ENCODE results near the gene SSR4.

The SSR4 gene

DNA sequence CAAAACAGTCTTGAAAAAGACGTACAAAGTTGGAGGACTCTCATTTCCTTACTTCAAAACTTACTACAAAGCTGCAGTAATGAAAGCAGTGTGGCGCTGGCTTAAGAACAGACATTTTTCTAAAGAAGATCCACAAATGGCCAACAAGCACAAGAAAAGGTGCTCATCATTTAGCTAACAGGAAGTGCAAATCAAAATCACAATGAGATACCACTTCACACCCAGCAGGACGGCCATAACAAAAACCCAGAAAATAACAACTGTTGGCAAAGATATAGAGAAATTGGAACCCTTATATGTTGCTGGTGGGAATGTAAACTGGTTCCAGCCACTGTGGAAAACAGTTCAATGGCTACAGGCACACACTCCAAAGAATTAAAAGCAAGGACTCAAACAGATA lies 32.5 kb downstream of the SSR4 start:
- TF ChIP-seq, protein P1, sequence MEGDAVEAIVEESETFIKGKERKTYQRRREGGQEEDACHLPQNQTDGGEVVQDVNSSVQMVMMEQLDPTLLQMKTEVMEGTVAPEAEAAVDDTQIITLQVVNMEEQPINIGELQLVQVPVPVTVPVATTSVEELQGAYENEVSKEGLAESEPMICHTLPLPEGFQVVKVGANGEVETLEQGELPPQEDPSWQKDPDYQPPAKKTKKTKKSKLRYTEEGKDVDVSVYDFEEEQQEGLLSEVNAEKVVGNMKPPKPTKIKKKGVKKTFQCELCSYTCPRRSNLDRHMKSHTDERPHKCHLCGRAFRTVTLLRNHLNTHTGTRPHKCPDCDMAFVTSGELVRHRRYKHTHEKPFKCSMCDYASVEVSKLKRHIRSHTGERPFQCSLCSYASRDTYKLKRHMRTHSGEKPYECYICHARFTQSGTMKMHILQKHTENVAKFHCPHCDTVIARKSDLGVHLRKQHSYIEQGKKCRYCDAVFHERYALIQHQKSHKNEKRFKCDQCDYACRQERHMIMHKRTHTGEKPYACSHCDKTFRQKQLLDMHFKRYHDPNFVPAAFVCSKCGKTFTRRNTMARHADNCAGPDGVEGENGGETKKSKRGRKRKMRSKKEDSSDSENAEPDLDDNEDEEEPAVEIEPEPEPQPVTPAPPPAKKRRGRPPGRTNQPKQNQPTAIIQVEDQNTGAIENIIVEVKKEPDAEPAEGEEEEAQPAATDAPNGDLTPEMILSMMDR (IDR thresholded peaks at IDR 0.05; ENCODE audit: low read length, missing control alignments): no peak
- no peak overlapping the region for H3K4me3 ChIP-seq (replicated peaks; ENCODE audit: low read depth, low read length)
- DNase-seq (ENCODE audit: low read depth): no peak

DNA sequence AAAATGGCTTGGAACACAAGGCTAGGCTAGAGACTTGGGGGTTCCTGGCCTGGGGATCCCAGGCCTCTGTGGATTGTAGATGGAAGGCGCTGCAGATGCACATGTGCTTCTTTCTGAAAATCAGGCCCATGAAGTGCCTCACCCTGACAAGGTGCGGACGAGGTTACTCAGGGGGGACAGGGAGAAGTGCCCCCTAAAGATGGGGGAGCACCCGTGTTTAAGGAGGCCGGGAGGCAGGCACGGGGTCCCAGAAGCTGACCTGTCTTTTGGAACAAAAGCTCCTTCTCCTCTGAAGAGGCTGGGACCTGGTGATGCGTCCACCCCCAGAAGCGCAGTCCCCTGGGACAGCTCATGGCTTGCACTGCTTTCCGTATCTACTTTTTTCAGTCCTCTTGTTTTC lies 33.4 kb downstream of the SSR4 start:
- no peak for DNase-seq (ENCODE audit: low read depth)
- H3K4me3 ChIP-seq (replicated peaks; ENCODE audit: low read depth, low read length): no peak overlapping the region
- TF ChIP-seq, protein P1 (IDR thresholded peaks at IDR 0.05; ENCODE audit: low read length, missing control alignments): no peak

DNA sequence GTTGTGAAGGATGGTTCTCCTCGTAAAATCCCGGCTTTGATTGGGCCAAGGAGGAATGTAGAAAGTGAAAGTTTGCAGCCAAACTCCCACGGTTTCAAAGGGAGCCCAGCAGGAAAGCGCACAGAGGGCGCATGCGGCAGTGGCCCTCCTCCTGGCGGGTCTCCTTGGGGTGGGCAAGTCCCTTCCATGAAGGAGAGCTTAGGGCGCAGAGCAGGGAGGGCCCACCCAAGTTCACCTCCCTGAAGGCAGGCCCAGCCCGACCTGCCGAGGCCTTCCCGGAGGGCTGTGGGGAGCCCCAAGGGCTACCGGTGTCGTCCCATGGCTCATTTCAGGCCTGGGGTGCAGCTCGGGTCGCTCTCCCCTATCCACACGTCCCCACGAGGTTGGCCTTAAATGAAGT lies 33.8 kb downstream of the SSR4 start:
- TF ChIP-seq, protein P1 (IDR thresholded peaks at IDR 0.05; ENCODE audit: low read length, missing control alignments): no peak
- no peak for DNase-seq (ENCODE audit: low read depth)
- no peak overlapping the region for H3K4me3 ChIP-seq (replicated peaks; ENCODE audit: low read depth, low read length)

DNA sequence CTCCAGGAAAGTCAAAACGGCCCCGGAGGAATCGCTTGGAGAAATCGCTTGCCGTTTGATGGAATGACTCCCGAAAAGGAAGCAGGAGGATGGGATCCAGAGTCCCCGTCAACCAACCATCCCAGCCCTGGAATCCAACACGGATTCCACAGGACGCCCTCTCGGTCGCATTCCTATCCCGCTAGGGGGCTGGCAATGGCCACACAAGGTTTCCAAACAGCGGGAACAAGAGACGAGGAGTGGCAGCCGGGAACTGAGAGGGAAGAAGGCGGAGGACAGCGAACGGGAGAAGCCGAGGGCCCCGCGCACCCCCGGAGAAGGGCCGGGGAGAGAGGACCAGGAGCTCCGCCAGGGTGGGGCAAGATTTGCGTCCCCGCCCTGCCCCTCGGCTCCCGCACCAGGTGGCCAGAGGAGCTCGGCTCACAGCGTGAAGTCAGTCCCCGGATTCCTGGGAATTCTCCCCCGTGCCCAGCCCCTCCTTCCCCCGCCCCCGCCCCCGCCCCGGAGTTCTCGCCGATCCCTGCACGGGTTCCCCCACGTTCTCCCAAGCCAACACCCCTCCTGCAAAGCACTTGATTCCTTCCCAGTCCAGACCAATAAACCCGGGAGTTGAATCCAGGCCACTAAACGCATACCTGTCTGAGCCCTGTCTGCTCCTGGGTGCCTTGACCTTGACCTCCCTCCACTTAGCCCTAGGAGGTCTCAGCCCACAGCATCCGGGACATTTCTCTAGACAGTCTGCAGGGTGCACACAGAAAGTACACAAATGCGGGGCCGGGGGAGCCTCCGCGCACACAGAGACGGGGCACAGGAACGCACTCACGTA lies 34.5 kb downstream of the SSR4 start:
- H3K4me3 ChIP-seq (replicated peaks; ENCODE audit: low read depth, low read length): no peak overlapping the region
- TF ChIP-seq, protein P1 (IDR thresholded peaks at IDR 0.05; ENCODE audit: low read length, missing control alignments): no peak
- no peak for DNase-seq (ENCODE audit: low read depth)

DNA sequence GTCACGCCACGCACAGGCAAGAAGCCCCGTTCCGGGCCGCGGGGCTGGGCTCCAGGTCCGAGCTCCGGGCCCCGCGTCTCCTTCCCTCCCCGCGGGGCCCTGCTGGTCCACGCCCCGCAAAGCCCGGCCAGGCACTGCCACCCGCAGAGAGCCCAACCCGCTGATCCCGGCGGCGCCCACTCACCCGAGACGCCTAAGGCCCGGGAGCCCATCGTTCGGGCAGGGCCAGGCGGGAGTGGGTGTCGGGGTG lies 35.0 kb downstream of the SSR4 start:
- no peak overlapping the region for H3K4me3 ChIP-seq (replicated peaks; ENCODE audit: low read depth, low read length)
- TF ChIP-seq, protein P1 (IDR thresholded peaks at IDR 0.05; ENCODE audit: low read length, missing control alignments): no peak
- no peak for DNase-seq (ENCODE audit: low read depth)

DNA sequence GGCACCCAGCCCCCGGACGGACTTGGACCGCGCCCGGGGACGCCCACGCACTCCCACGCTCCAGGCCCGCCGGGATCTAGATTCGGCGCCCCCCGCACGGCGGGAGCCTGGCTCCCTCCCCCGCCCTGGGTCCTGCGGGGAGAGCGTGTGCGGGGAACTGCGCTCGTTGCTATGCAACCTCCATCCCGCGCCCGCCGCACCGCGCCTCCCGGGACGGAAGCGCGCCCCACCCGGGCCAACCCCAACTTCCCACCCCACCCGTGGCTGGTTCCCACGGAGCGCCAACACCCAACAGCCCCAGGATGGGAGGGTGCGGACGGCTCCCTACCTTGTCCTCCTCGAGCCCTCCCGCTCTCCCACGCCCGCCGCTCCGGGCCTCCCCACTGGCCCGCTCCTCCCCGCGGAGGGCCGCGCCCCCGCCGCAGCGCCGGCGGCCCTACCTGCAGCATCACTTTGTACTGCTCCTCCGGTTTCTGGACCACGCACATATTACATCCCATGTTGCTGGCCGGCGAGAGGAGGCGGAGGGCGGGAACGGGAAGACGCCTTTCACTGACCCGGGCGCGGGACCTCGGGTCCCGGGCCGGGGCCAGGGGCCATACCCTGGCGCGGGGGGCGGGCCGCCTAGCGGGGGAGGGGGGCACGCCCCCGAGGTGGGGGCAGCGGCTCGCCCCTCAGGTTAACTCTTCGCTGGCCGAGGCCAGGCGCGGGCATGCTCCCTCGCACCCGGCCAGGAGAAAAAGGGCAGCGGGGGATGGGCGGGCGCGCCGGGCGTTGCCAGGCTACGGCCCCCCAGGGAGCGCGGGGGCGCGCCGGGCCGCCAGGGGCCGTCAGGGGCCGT lies 35.6 kb downstream of the SSR4 start, which contains the start of gene PDZD4:
Gene PDZD4, minus strand, starts transcription at position 746 of the 841 bp plus-strand sequence. Its CDS starts 246 bp downstream, at position 500.
- TF ChIP-seq, protein P1 (IDR thresholded peaks at IDR 0.05; ENCODE audit: low read length, missing control alignments): no peak
- H3K4me3 ChIP-seq (replicated peaks; ENCODE audit: low read depth, low read length): no peak within 1 kb of the TSS
- no peak for DNase-seq (ENCODE audit: low read depth)
